HUES6 (cell line): ENCODE results near the gene AP3S1.

Experiments used
- H3K27ac ChIP-seq: 2 replicates; pipeline ENCODE4 v1.7.0; 2013; ENCODE audit warnings: low read depth, mild to moderate bottlenecking, low read length, inconsistent platforms
- H3K27me3 ChIP-seq: 2 replicates; pipeline ENCODE4 v1.6.1; 2013; ENCODE audit warnings: low read length; ENCODE audit not compliant: control insufficient read depth, insufficient read depth
- H3K36me3 ChIP-seq: 2 replicates; pipeline ENCODE4 v1.6.1; 2013; ENCODE audit warnings: low read length; ENCODE audit not compliant: control insufficient read depth, insufficient read depth
- H3K4me1 ChIP-seq: 2 replicates; pipeline ENCODE4 v1.6.1; 2013; ENCODE audit warnings: low read length; ENCODE audit not compliant: control insufficient read depth, insufficient read depth
- H3K4me3 ChIP-seq: 2 replicates; pipeline ENCODE4 v1.5.1; 2013; ENCODE audit warnings: low read depth, low read length
- H3K9ac ChIP-seq: one replicate; pipeline ENCODE4 v1.6.1; 2013; ENCODE audit warnings: mild to moderate bottlenecking, low read length
- H3K9me3 ChIP-seq: 2 replicates; pipeline ENCODE4 v1.6.1; 2013; ENCODE audit warnings: low read depth, low read length; ENCODE audit not compliant: control insufficient read depth, insufficient read depth

Gene AP3S1

GRCh38 chr5:115961381-115962238 is 119.9 kb downstream of the AP3S1 start:
- Histone ChIP-seq H3K27me3 (peaks cover 57% of the 10 kb centered on the region), H3K9ac (no peak overlapping the region), H3K4me1 (peaks cover 3% of the 10 kb centered on the region; the same call in 1 of the 2 replicates), H3K36me3 (no peaks in the 10 kb centered on the region), H3K4me3 (peak overlapping the region; percentile 63), H3K27ac (no peak overlapping the region), H3K9me3 (no peaks in the 10 kb centered on the region)

- H3K4me3 ChIP-seq = peak within 1 kb of the TSS; percentile 63
- H3K27me3 ChIP-seq = peaks cover 57% of the 10 kb centered on the region
- H3K9ac ChIP-seq = no peak within 1 kb of the TSS
Measured at GRCh38 chr5:115962239-115962564, 120.5 kb downstream of the AP3S1 start, which contains the start of gene LVRN. LVRN (plus strand) TSS chr5:115962475; CDS start chr5:115962618, 143 bp downstream.

GRCh38 chr5:115962565-115963402 is 121.0 kb downstream of the AP3S1 start:
- Histone ChIP-seq H3K9ac (no peak overlapping the region), H3K27ac (no peak overlapping the region), H3K4me3 (peak overlapping the region; percentile 63), H3K36me3 (no peaks in the 10 kb centered on the region), H3K27me3 (peaks cover 57% of the 10 kb centered on the region), H3K4me1 (peaks cover 3% of the 10 kb centered on the region; the same call in 1 of the 2 replicates), H3K9me3 (no peaks in the 10 kb centered on the region)

More at GRCh38 chr5:115962239-115962564, 120.5 kb downstream of the AP3S1 start, which contains the start of gene LVRN:
- no peaks in the 10 kb centered on the region for H3K36me3 ChIP-seq
- H3K9me3 ChIP-seq = no peaks in the 10 kb centered on the region
- peaks cover 3% of the 10 kb centered on the region; the same call in 1 of the 2 replicates for H3K4me1 ChIP-seq
- no peak within 1 kb of the TSS for H3K27ac ChIP-seq

GRCh38 chr5:115963566-115963965 is 121.8 kb downstream of the AP3S1 start:
- Histone ChIP-seq H3K4me1 (peaks cover 3% of the 10 kb centered on the region; the same call in 1 of the 2 replicates), H3K9ac (no peak overlapping the region), H3K36me3 (no peaks in the 10 kb centered on the region), H3K27me3 (peaks cover 57% of the 10 kb centered on the region), H3K27ac (no peak overlapping the region), H3K4me3 (no peak overlapping the region), H3K9me3 (no peaks in the 10 kb centered on the region)
